ACC112 (cell line): ENCODE measurements around the gene PIP5K1C.

Source experiments
- H2AFZ ChIP-seq: fragments of 200-600 bp; sonication (generic); one replicate; pipeline ENCODE4 v1.6.0; 2017; ENCODE audit warnings: antibody characterized with exemption, low read length; ENCODE audit not compliant: unreplicated experiment
- H3K27ac ChIP-seq: fragments of 200-600 bp; sonication (generic); 2 replicates; pipeline ENCODE4 v1.5.1; 2014; ENCODE audit warnings: low read depth, mild to moderate bottlenecking, antibody characterized with exemption, low read length, moderate library complexity
- H3K27me3 ChIP-seq: fragments of 200-600 bp; sonication (generic); 2 replicates; pipeline ENCODE4 v1.6.1; 2014; ENCODE audit warnings: mild to moderate bottlenecking, antibody characterized with exemption, low read length, moderate library complexity, mixed read lengths; ENCODE audit not compliant: insufficient read depth
- H3K36me3 ChIP-seq: fragments of 200-600 bp; sonication (generic); 2 replicates; pipeline ENCODE4 v1.6.1; 2016; ENCODE audit warnings: mild to moderate bottlenecking, antibody characterized with exemption, low read length, moderate library complexity, mixed read lengths; ENCODE audit not compliant: insufficient read depth
- H3K4me1 ChIP-seq: fragments of 200-600 bp; sonication (generic); one replicate; pipeline ENCODE4 v1.6.1; 2016; ENCODE audit warnings: low read length, mixed read lengths; ENCODE audit not compliant: insufficient read depth, unreplicated experiment, control insufficient read depth
- H3K4me3 ChIP-seq: fragments of 200-600 bp; sonication (generic); 2 replicates; pipeline ENCODE4 v1.5.1; 2014; ENCODE audit warnings: mild to moderate bottlenecking, low read depth, low read length
- H3K79me2 ChIP-seq: fragments of 200-600 bp; sonication (generic); one replicate; pipeline ENCODE4 v1.6.0; 2016; ENCODE audit warnings: low read length; ENCODE audit not compliant: control insufficient read depth, unreplicated experiment, insufficient read depth

Gene PIP5K1C

DNA sequence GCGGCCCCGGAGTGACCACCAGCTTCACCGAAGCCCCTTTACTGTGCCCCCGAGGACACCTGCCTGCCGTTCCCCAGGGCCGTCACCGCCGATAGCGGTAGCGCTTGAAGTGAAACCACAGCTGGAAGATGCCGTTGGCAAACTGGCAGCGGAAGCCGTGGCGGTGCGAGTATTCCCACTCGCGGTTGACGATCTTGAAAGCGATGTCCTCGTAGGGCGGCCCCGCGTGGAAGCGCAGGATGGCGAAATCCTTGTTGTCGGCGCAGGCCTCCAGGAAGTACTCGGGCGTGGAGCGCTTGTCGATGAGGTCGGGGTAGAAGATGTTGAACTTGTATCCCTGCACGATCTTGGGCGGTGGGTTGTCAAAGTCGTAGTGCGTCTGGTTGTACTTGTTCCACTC lies 88.4 kb downstream of the PIP5K1C start:
- Histone ChIP-seq H3K27ac (no peak overlapping the region), H3K4me1 (no peaks in the 10 kb centered on the region), H3K4me3 (no peak overlapping the region), H2AFZ (no peak overlapping the region), H3K27me3 (no peaks in the 10 kb centered on the region), H3K36me3 (no peaks in the 10 kb centered on the region; the same call in 1 of the 2 replicates), H3K79me2 (no peaks in the 10 kb centered on the region)

DNA sequence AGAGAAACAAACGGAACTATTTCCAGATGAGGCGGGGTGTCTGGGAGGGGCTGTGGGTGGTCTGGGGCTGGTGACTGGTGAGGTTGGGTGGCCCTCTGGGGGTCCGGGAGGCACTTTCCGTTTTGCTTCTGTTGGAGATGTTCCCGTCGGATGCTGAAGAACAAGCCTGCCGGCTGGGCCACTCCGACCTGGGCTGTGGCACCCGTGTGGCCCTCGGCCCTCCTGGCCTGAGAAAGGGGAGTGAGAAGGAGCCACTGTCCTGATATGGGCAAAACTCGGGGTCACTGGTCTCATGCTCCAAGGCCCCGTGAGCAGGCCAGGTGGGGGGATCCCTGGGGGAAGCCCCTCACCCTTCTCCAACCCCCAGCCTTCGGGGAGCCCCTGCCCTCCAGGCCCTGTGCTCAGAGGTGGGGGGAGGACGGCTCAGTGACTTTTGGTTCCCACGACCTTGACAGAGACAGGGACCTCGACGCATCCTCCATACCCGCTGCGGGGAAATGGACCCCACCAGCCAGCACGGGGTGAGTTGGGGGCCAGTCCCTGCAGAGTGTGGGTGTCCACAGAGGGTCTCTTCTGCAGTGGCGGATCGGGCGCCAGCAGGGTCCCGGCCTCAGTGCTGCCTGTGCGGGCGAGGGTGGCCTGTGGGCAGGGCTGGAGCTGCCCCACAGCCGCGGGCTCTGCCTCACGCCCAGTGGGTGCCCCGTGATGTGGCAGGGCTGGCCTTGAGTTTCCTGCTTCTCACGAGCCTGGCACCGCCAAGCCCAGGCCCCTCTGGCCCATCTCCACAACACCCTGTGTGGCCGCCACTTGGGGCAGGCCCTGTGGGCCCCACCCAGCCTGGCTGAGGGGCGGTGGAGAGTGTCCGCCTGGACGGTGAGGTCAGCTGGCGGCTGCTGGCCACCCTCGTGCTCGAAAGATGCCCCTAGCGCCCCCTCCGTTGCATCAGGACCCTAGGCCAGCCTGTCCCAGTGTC lies 89.2 kb downstream of the PIP5K1C start:
- Histone ChIP-seq H3K27ac (no peak overlapping the region), H3K4me3 (no peak overlapping the region), H2AFZ (no peak overlapping the region), H3K79me2 (no peaks in the 10 kb centered on the region), H3K27me3 (no peaks in the 10 kb centered on the region), H3K36me3 (no peaks in the 10 kb centered on the region; the same call in 1 of the 2 replicates), H3K4me1 (no peaks in the 10 kb centered on the region)

DNA sequence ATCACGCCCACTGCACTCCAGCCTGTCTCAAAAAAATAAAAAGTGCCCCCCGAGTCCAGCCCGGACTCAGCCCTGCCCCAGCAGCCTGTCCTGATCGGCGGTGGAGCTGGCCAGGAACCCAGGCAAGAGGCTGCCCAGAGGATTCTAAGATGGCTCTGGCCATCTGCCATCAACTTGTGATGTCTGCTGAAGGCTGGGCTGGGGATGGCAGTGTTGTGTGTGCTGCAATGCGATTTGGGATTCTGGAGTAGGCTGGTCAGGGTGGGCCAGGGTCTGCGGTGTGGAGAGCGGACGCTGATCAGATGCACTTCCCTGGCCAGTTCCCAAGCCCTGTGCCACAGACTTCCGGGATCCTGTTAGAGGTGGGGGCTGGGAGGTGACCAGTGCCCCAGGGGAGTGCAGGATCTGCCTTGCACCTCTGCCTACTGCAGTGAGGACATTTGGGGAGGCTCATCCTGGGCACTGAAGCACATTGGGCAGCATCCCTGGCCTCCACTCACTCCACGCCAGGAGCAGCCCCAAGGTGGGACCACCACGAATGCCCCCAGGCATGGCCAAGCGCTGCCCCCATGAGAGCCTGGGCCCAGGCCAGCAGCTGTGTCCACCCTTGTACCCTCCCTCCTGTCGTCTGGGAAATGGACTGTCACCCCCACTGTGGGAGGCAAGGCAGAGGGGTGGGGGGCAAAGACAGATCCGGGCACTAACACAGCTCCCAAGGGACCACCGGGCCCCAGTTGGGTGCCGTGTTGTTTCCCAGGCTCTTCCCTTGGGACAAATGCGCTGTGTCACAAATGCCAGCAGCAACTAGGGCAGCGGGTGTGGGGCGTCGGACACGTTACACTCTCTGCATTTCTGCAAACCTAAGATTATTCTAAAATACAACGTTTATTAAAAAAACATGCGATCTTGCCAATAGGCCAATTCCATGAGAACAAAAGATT lies 90.2 kb downstream of the PIP5K1C start:
- no peaks in the 10 kb centered on the region; the same call in 1 of the 2 replicates for H3K36me3 ChIP-seq
- H3K79me2 ChIP-seq: no peaks in the 10 kb centered on the region
- H3K4me1 ChIP-seq: no peaks in the 10 kb centered on the region
- no peak overlapping the region for H3K4me3 ChIP-seq
- no peak overlapping the region for H2AFZ ChIP-seq
- H3K27ac ChIP-seq: no peak overlapping the region
- no peaks in the 10 kb centered on the region for H3K27me3 ChIP-seq

DNA sequence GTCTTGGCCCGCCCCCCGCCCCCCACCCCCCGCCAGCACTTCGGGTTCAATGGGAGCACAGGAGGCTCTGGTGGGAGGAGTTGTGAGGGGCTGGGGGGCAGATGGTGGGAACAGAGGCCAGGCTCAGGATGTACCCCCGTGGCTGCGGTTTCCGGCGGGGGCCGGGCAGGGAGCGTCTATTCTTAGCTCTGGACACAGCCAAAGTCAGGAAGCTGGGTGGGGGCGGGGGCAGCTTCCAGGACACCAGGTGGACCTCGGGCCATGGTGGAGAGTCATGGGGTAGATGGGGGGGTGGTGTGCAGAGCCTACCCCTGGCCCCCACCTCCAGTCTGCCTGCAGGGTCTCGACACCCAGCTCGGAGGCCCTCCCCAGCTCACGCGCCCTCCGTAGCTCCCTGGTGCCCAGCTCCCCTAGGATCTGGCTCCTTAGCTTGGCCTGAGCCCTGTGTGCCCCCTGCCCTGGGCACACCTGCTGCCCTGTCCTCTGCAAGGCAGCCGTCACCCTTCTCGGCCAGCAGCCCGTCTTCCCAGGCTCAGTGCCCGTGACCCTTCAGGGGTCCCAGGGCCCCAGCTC lies 91.4 kb downstream of the PIP5K1C start:
- Histone ChIP-seq H3K36me3 (no peaks in the 10 kb centered on the region; the same call in 1 of the 2 replicates), H3K79me2 (no peaks in the 10 kb centered on the region), H3K4me1 (no peaks in the 10 kb centered on the region), H3K4me3 (no peak overlapping the region), H2AFZ (no peak overlapping the region), H3K27ac (no peak overlapping the region), H3K27me3 (no peaks in the 10 kb centered on the region)

GRCh38 chr19:3608079-3608641 lies 92.1 kb downstream of the PIP5K1C start:
- no peaks in the 10 kb centered on the region; the same call in 1 of the 2 replicates for H3K36me3 ChIP-seq
- no peak overlapping the region for H2AFZ ChIP-seq
- no peaks in the 10 kb centered on the region for H3K79me2 ChIP-seq
- no peaks in the 10 kb centered on the region for H3K27me3 ChIP-seq
- H3K27ac ChIP-seq: no peak overlapping the region
- no peaks in the 10 kb centered on the region for H3K4me1 ChIP-seq
- H3K4me3 ChIP-seq: peak overlapping the region; percentile 90

- Histone ChIP-seq H3K4me1 (no peaks in the 10 kb centered on the region), H2AFZ (peak overlapping the region; percentile 81), H3K4me3 (peak overlapping the region; percentile 90), H3K79me2 (no peaks in the 10 kb centered on the region), H3K27me3 (no peaks in the 10 kb centered on the region), H3K27ac (no peak overlapping the region), H3K36me3 (no peaks in the 10 kb centered on the region; the same call in 1 of the 2 replicates)
These were observed 92.8 kb downstream of the PIP5K1C start for GRCh38 chr19:3607303-3608078.

DNA sequence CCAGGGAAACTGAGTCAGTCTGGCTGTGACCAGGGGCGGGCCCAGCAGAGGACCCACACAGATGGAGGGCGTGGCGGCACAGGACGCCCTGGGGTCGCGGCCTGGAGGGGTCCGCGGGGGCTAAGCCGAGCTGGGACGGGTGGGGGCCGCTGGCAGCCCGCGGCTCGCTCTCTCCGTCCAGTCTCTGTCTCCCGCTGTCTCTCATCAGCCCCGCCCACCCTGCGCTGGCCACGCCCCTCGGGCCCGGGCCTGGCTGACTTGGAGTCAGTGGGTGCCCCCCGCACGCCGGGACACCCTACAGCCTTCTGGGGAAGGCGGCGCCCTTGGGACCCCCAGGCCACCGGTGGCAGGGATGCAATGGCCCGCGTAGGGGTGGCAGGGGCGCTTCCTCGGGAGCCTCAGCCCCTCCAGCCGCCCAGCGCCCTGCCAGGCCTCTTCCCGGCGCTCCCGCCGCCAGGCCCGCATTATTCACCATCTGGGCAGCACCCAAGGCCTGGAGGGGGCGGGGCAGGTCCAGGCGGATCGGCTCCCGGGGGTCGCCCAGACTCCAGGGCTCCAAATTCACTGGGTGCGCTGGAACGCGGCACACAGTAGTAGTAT lies 93.5 kb downstream of the PIP5K1C start, which contains the start of gene TBXA2R:
TSS of gene TBXA2R (minus strand) at position 186 of the 600 bp plus-strand sequence. CDS start 6,241 bp downstream, outside the sequence.
- Histone ChIP-seq H3K27me3 (no peaks in the 10 kb centered on the region), H3K36me3 (no peaks in the 10 kb centered on the region; the same call in 1 of the 2 replicates), H3K79me2 (no peaks in the 10 kb centered on the region), H3K27ac (no peak within 1 kb of the TSS), H2AFZ (peak within 1 kb of the TSS; percentile 81), H3K4me3 (peak within 1 kb of the TSS; percentile 90), H3K4me1 (no peaks in the 10 kb centered on the region)

DNA sequence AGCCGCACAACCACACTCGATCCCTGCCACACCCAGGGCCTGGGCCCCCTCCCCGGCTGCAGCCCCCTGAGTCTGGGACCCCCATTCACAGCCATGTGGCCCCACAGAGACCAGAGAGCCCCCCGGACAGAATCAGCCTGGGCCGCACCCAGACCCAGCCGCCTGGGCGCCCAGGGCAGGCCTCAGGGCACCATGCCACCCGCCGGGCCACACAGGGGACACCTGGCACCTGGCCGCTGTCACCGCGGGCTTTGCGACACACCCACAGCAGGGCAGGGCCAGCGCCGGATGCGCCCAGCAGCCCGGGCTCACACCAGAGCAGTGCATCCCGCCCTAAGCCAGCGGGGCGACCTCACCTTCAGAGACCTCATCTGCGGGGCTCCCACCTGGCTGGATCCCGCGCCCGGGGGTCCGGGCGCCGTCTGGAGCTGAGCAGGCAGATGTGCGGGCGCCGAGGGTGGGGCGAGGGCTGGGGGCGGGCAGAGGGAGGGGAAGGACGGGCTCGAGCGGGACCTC lies 94.0 kb downstream of the PIP5K1C start:
- Histone ChIP-seq H3K27me3 (no peaks in the 10 kb centered on the region), H3K36me3 (no peaks in the 10 kb centered on the region), H2AFZ (peak overlapping the region; percentile 60), H3K4me1 (no peaks in the 10 kb centered on the region), H3K79me2 (no peaks in the 10 kb centered on the region), H3K4me3 (peak overlapping the region; percentile 90), H3K27ac (no peak overlapping the region)

- no peak overlapping the region for H3K27ac ChIP-seq
- H2AFZ ChIP-seq: no peak overlapping the region
- no peaks in the 10 kb centered on the region for H3K4me1 ChIP-seq
- peak overlapping the region; percentile 90 for H3K4me3 ChIP-seq
- no peaks in the 10 kb centered on the region for H3K79me2 ChIP-seq
- no peaks in the 10 kb centered on the region for H3K27me3 ChIP-seq
- H3K36me3 ChIP-seq: no peaks in the 10 kb centered on the region
These were observed 94.5 kb downstream of the PIP5K1C start for GRCh38 chr19:3605770-3606169.
